Activated B cell treated with CpG ODN at 0.5 μM for 24 hours (primary cell): ENCODE results near the gene OR2C1. TPM values are rescaled to one million over a fixed set of nuclear protein-coding genes. Genes with fewer than 3 reads are reported as not detected.

Experiments
- ATAC-seq: fragments of 200-7000 bp; cut with Tn5 transposase; one replicate; pipeline ENCODE4 v1.10.0; 2021; ENCODE audit warnings: low read depth, mild to moderate bottlenecking, moderate library complexity
- CTCF ChIA-PET: fragments of 350-600 bp; sonication (Branson Sonifier 250); formaldehyde crosslinking; loops from one replicate; lab custom pipeline; 2021; ENCODE audit warnings: antibody characterized with exemption; lab: Charles Lee
- POLR2A ChIA-PET: fragments of 350-600 bp; sonication (Branson Sonifier 250); formaldehyde crosslinking; loops from one replicate; lab custom pipeline; 2021; ENCODE audit warnings: antibody characterized with exemption; lab: Charles Lee
- DNase-seq: peaks from one replicate; pipeline ENCODE4 v3.0.0; 2022
- H3K27ac Mint-ChIP-seq: one replicate; pipeline ENCODE4 v1.8.0; 2020; ENCODE audit warnings: mixed read lengths
- H3K27me3 Mint-ChIP-seq: one replicate; pipeline ENCODE4 v1.8.0; 2021; ENCODE audit warnings: mixed read lengths
- H3K36me3 Mint-ChIP-seq: one replicate; pipeline ENCODE4 v1.8.0; 2021; ENCODE audit warnings: low read depth, mixed read lengths
- H3K4me1 Mint-ChIP-seq: one replicate; pipeline ENCODE4 v1.8.0; 2021; ENCODE audit warnings: mixed read lengths
- H3K4me3 Mint-ChIP-seq: one replicate; pipeline ENCODE4 v1.8.0; 2020; ENCODE audit warnings: mild to moderate bottlenecking, mixed read lengths
- H3K9me3 Mint-ChIP-seq: one replicate; pipeline ENCODE4 v1.8.0; 2020; ENCODE audit warnings: mixed read lengths
- CTCF ChIP-seq: fragments of 200-600 bp; IDR thresholded peaks from one replicate; pipeline ENCODE4 v1.8.0; 2022; ENCODE audit warnings: antibody characterized with exemption, mild to moderate bottlenecking
- intact Hi-C: fragments of 100-400 bp; cut with micrococcal nuclease; formaldehyde crosslinking; loops from one replicate; pipeline ENCODE4 v1.15.1; 2024
- total RNA-seq: library from RNA; stranded (reverse); gene quantifications from 2 replicates; pipeline ENCODE4 v1.2.3, GENCODE V29; 2022

OR2C1 gene
- total RNA-seq, 1 donor from 2014 or later: 0.80 TPM

GRCh38 chr16:3327514-3327913 is 28.2 kb upstream of the OR2C1 start:
- Mint-ChIP-seq H3K36me3 (peaks cover 24% of the 10 kb centered on the region), H3K4me1 (no peaks in the 10 kb centered on the region), H3K27me3 (no peaks in the 10 kb centered on the region), H3K27ac (no peak overlapping the region), H3K4me3 (no peak overlapping the region), H3K9me3 (peaks cover 17% of the 10 kb centered on the region)
- ATAC-seq (no peak), DNase-seq (no peak)
- POLR2A ChIA-PET: no interaction called here
- no peak for TF ChIP-seq CTCF
- intact Hi-C loops: no loop called here
- CTCF ChIA-PET: no interaction called here

- intact Hi-C loops: no loop called here
- TF ChIP-seq CTCF: no peak
- H3K27me3 Mint-ChIP-seq: no peaks in the 10 kb centered on the region
- H3K27ac Mint-ChIP-seq: no peak overlapping the region
- CTCF ChIA-PET: no interaction called here
- peaks cover 13% of the 10 kb centered on the region for H3K9me3 Mint-ChIP-seq
- H3K4me1 Mint-ChIP-seq: no peaks in the 10 kb centered on the region
- ATAC-seq (no peak), DNase-seq (no peak)
- peaks cover 22% of the 10 kb centered on the region for H3K36me3 Mint-ChIP-seq
- POLR2A ChIA-PET: no interaction called here
- H3K4me3 Mint-ChIP-seq: no peak overlapping the region
Observed at GRCh38 chr16:3328104-3328503, 27.6 kb upstream of the OR2C1 start.

GRCh38 chr16:3328643-3329042 is 27.0 kb upstream of the OR2C1 start:
- H3K4me3 Mint-ChIP-seq: no peak overlapping the region
- peaks cover 12% of the 10 kb centered on the region for H3K9me3 Mint-ChIP-seq
- ChIA-PET POLR2A (no interaction called here), CTCF (no interaction called here)
- intact Hi-C loops: no loop called here
- DNase-seq (no peak), ATAC-seq (no peak)
- peaks cover 19% of the 10 kb centered on the region for H3K36me3 Mint-ChIP-seq
- no peaks in the 10 kb centered on the region for H3K4me1 Mint-ChIP-seq
- H3K27ac Mint-ChIP-seq: no peak overlapping the region
- TF ChIP-seq CTCF: no peak
- H3K27me3 Mint-ChIP-seq: no peaks in the 10 kb centered on the region

GRCh38 chr16:3346041-3346440 is 9.6 kb upstream of the OR2C1 start:
- no peak for TF ChIP-seq CTCF
- Mint-ChIP-seq H3K4me1 (peaks cover 4% of the 10 kb centered on the region), H3K9me3 (peaks cover 2% of the 10 kb centered on the region), H3K36me3 (no peaks in the 10 kb centered on the region), H3K27me3 (no peaks in the 10 kb centered on the region), H3K27ac (no peak overlapping the region), H3K4me3 (no peak overlapping the region)
- DNase-seq (no peak), ATAC-seq (no peak)
- CTCF ChIA-PET: no interaction called here
- POLR2A ChIA-PET: no interaction called here
- intact Hi-C loops: no loop called here

GRCh38 chr16:3347586-3347985 is 8.1 kb upstream of the OR2C1 start:
- Mint-ChIP-seq H3K4me1 (peaks cover 4% of the 10 kb centered on the region), H3K4me3 (no peak overlapping the region), H3K36me3 (no peaks in the 10 kb centered on the region)

More at GRCh38 chr16:3347586-3347985, 8.1 kb upstream of the OR2C1 start:
- Mint-ChIP-seq H3K9me3 (peaks cover 2% of the 10 kb centered on the region), H3K27ac (no peak overlapping the region), H3K27me3 (no peaks in the 10 kb centered on the region)
- ChIA-PET POLR2A (no interaction called here), CTCF (no interaction called here)
- ATAC-seq: no peak
- no peak for DNase-seq
- intact Hi-C loops: no loop called here
- no peak for TF ChIP-seq CTCF
